ENCODE data around the gene COL28A1.

The COL28A1 gene

DNA sequence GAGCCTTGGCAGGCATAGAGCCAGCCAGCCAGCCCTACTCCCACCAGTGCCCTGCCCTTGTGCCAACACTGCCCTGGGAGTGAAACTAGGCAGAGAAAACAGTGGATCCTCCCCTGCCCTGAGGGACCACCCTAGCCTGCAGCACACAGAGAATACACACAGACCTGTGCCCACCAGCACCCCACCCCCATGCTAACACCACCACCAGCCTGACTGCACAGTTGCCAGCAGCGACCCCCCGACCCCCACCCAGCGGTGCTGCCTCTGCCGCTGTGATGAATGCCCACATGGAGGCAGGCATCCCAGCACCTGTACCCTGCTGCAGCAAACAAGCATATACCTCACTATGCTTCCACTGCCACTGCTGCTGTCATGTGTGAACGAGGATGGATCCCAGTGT, 21.6 kb upstream of the COL28A1 start:
- DNase-seq = no peak

DNA sequence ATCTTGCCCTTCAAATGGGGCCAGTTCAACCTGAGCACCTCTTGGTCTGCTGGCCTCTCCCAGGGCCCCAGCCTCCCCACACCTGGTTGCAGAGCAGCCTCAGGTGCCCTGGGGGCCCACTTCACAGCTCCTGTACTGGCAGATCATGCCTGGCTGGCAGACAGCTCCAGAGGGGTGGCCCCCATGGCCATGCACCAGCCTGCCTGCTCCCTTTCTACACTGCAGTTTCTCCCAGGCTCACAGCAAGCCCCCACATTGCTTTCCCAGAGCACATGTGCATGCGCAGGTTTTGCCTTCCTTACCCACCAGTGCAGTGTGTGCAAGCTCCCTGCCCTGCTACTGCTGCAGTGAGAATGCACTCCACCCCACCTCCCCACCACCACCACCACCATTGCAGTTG, 21.2 kb upstream of the COL28A1 start:
- no peak for DNase-seq

DNA sequence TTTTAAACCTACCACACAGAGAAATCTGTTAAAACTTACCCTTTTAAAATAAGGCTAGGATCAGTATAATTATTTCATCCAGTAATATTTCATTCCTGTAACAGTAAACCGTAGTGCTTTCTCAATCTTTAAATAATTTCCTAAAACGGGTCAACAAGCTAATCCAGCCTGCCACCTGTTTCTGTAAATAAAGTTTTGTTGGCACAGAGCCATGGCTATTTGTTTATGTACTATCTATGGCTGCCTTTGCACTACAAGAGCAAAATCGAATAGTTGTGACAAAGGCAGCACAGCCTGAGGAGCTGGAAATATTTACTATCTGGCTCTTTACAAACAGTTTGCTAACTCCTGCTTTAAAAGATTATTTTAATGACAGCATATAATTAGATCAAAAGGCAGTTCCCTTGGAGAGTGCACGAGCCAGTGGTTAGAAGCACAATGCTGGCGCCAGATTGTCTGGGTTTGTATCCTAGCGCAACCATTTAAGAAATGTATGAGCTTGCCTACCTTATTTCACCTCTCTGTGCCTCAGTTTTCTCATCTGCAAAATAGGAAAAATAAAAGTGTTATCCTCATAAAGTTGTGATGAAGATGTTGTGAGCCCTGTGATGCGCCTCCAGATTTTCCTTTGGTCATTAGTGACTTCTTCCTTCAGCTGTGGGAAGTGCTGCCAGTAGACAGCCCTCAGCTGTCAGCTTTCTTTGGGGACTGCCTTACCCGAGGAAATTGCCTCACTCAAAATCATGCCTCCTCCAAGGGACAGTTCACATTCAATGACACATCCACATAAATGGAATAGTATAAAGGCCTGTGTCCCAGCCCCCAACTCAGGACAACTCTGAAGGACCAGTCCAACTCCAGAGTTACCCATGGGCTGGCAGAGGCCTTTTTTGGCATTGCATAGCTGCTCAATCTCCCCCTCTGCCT, 19.2 kb upstream of the COL28A1 start:
- peak; percentile 84 for DNase-seq

- DNase-seq = peak; percentile 58
Measured at GRCh38 chr7:7554021-7554432, 18.4 kb upstream of the COL28A1 start.

- DNase-seq = no peak
Measured at GRCh38 chr7:7553386-7553785, 17.7 kb upstream of the COL28A1 start.

DNA sequence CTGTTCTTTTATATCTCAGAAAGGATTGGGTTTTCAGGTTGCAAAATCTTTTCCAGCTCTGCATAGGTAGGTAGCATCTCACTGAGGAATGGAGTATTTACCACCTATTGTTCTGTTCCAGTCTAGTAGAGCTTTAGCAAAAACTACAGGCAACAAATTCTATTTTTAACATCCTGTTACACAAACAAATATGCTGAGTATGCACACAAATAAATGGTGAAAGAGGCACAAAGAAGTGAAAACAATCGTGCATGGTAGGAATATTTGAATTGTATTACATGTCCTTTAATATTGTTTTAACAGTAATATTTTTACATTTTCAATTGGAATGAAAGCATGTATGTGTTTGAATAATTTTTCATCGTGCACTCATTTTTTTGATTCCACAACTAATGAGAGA, 16.5 kb upstream of the COL28A1 start:
- DNase-seq = no peak

DNA sequence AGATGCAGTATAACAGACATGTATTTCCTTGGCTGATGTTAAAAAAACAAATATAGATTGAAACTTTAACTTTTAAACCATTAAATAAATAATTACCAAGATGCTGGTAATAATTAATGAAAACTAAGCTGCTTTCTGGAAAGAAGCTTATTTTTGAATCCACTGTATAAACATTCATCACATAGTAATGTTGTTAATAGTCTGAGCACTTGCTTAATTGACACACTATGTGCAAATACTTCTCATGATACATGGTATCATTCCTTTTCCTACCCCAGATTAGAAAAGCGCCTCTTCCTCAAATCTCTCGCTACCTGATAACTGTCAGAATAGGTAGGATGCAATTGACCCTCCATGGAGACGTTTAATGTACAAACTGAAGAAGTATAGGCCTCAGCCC, 15.0 kb upstream of the COL28A1 start:
- DNase-seq = no peak

DNA sequence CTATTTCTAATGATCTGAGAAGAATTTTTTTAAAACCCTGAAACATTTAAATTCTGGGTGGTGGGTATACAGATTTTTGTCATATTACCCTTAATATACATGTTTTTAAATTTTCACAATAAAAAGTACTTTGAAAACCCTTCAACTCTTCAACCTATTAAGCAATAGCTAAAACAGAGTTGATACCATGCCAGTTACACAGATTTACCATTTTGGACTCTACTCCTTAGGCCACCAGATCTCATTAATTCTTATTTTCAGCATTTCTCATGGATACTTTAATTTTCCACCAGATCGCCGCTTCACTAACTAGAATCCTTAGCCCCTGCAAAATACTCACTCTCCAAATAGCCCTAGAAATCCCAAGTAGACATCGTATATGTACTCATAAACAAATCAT, 12.7 kb upstream of the COL28A1 start:
- DNase-seq = no peak

DNA sequence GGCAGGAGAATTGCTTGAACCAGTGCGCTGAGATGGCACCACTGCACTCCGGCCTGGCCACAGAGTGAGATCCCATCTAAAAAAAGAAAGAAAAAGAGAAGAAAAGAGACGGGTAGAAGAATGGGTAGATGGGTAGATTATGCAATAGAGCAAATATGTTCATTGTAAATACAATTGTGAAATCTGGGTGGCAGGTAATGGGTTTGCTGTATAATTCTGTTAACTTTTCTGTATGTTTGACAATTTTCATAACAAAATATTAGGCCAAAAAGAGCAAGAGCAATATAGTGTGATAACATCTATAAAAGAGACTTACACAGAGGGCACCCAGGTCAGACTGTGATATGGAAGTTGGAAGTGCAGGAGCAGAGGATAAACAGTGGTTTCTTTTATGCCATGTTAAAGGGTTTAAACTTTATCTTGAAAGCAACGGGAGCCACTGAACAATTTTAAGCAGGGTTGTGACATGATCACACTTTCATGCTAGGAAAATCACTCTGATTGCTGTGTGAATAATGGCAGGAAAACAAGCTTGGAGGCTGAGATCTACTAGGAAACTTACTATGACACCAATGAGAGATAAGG, 6.7 kb upstream of the COL28A1 start:
- no peak for DNase-seq

GRCh38 chr7:7539711-7540110, 4.0 kb upstream of the COL28A1 start:
- DNase-seq = no peak

GRCh38 chr7:7539152-7539551, 3.5 kb upstream of the COL28A1 start:
- DNase-seq = no peak

DNA sequence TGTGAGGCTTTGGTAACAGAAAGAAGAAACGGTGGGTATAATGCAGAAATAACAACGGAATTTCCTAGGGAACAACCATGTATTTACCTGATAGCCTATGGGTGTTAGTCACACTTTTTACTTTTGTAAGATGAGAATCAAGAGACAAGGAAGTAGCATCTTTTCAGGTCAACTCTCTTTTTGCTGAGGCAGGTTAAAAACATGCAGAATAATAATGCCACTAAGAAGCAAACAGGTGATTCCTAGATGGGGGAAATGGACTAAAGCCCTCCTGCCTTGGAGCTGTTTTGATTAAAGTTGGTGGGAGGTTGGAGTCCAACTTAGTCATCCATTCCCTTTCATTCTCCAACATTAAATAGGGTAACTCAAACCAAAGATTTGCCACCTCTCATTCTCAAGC, 2.0 kb upstream of the COL28A1 start:
- no peak for DNase-seq

DNA sequence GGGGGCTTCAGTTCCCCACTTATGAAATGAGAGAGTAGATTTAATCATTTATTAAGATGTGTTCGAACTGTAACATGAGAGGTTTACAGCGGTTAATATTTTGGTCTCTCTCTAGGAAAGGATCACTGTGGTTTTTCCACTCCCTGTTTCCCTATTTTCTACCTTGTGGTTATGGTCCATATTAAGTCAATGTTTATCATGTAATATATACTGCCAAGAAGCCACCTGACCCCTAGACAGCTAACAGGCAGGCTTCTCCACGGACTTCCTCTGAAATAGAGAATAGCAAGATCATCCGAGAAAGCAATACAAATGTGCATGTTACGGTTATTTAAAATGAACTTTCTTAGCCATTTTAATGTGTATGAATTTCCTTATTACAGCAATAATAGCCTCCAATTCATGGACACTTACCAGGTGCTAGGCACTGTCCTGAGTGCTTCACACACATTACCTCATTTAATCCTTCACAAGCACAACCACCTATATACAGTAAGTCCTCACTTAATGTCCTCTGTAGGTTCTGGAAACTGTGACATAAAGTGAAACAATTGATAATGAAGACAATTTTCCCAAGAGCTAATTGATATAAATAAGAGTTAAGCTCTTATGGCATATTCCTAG, 835 bp upstream of the COL28A1 start:
- DNase-seq = no peak

DNA sequence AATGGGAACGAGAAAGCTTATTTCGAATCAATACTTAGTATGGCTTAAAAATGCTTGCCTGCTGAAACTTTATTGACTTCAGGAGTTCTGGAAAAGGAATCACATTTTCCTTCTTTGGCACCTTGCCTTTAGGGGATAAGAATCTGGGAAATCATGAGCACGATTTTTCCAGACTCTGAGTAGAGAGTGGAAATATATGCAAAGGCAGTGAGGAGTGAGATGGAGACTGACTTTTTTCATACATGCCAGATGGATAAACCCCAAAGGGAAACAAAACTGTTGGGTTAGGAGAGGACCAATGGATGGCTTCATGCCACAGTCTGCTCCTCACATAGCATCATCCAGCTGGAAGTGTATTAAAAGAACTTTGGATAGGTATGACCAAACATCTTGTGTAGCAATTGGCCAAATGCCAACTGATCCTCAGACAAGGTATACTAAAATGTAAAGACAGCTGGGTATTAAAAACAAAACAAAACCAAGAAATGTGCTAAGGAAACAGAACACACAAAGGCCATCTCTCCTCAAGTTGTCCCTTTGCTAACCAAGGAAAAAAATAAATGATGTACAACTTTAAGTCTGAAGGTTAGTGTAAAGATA, 1.7 kb downstream of the COL28A1 start:
- no peak for DNase-seq

DNA sequence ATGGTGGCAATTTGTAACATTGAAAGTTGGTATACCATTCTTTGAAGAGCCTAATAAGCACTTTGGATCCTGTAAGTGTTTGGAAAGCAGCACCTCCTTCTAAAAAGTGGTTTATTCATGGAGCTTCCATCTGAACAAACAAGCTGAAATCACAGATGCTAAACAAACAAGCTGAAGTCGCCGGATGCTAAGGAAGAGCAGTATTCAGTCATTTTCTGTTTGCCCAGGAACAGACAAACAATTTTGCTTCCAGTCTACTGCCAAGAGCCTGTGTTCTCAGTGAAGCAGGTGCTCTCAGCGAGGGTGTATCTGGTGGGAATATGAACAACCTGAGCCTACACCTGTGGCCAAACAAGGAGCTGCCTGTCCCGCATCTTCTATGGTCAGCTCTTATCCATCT, 6.3 kb downstream of the COL28A1 start:
- DNase-seq = peak; percentile 29

DNA sequence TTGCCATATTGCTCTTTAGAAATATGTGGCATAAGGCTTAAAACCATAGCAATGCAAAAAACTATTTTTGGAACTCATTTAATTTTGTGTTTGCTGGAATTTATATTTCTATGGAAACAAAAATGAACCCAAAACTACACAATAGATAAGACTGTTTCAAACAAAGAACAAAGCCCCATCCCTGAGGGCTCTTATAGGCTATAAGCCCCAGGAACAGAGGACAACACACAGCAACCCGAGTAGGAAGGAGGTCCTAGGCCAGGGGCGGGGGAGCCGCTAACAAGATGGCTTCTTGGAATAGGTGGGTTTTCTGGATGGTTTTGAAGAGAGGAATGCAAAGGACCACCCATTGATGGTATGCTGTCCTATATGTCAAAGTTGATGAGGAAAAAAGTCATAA, 8.6 kb downstream of the COL28A1 start:
- no peak for DNase-seq

GRCh38 chr7:7526006-7526405, 9.7 kb downstream of the COL28A1 start:
- no peak for DNase-seq

- DNase-seq = no peak
Measured at GRCh38 chr7:7524121-7524520, 11.6 kb downstream of the COL28A1 start.

DNA sequence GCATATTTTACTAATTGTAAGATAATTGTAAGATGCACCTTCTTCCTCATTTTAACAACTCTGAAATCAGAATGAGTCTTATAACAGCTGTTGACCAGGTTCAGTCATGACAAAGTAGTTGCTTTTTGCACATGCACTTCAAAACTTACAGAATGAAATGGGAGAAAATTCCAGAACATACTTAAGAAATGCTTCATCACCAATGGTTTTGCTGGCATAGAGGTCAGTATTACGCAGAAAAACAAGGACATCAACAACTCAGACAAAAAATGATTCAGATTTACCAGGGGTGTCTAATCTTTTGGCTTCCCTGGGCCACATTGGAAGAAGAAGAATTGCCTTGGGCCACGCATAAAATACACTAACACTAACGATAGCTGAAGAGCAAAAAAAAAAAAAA, 13.3 kb downstream of the COL28A1 start:
- no peak for DNase-seq

GRCh38 chr7:7521259-7521658, 14.4 kb downstream of the COL28A1 start:
- no peak for DNase-seq

GRCh38 chr7:7519528-7519927, 16.1 kb downstream of the COL28A1 start:
- DNase-seq = no peak

GRCh38 chr7:7519056-7519455, 16.6 kb downstream of the COL28A1 start:
- no peak for DNase-seq

- no peak for DNase-seq
Measured at GRCh38 chr7:7517754-7518153, 17.9 kb downstream of the COL28A1 start.

GRCh38 chr7:7516662-7517061, 19.0 kb downstream of the COL28A1 start:
- DNase-seq = no peak
